ENCODE data around the gene MEPCE. TPM values are rescaled to one million over a fixed set of nuclear protein-coding genes. Genes with fewer than 3 reads are reported as not detected.

MEPCE gene
- total RNA-seq, 4 donors from 2014 or later, result 38.5 to 50.4 (median 39.6) TPM

- peak overlapping the region; percentile 73 for H3K27ac ChIP-seq
- peak overlapping the region; percentile 92 for H3K4me3 ChIP-seq
- H3K9me3 ChIP-seq, result no peaks in the 10 kb centered on the region
- no peak for TF ChIP-seq POLR2AphosphoS5 (IDR thresholded peaks at IDR 0.05)
- no peak for TF ChIP-seq CTCF (IDR thresholded peaks at IDR 0.05)
- no peak for TF ChIP-seq EP300 (IDR thresholded peaks at IDR 0.05)
- TF ChIP-seq POLR2A (IDR thresholded peaks at IDR 0.05), result no peak
- 0% methylated on average over 11 of the region's 16 CpGs for WGBS
- DNase-seq (ENCODE audit: low spot score in 2 of 2), result no peak
- peaks cover 62% of the 10 kb centered on the region for H3K4me1 ChIP-seq
- H3K36me3 ChIP-seq, result peaks cover 15% of the 10 kb centered on the region
- H3K27me3 ChIP-seq, result no peaks in the 10 kb centered on the region
Observed at GRCh38 chr7:100477871-100478267, 48.2 kb downstream of the MEPCE start.

GRCh38 chr7:100478958-100479660, 49.5 kb downstream of the MEPCE start, which contains the start of gene TSC22D4:
Gene TSC22D4 (minus strand): TSS chr7:100479214. CDS start chr7:100478038, 1,176 bp downstream.
- Histone ChIP-seq H3K4me1 (peaks cover 62% of the 10 kb centered on the region), H3K9me3 (no peaks in the 10 kb centered on the region), H3K4me3 (peak within 1 kb of the TSS; percentile 92), H3K36me3 (peaks cover 7% of the 10 kb centered on the region), H3K27me3 (no peaks in the 10 kb centered on the region), H3K27ac (peak within 1 kb of the TSS; percentile 92)
- WGBS, result 0% methylated on average over 7 of the region's 27 CpGs
- no peak for TF ChIP-seq CTCF (IDR thresholded peaks at IDR 0.05)
- TF ChIP-seq POLR2A (IDR thresholded peaks at IDR 0.05), result peak in 1 of 2 donors; percentile 53
- peak in 2 of 3 donors; percentile 54 to 65 for TF ChIP-seq POLR2AphosphoS5 (IDR thresholded peaks at IDR 0.05)
- DNase-seq (ENCODE audit: low spot score in 2 of 2), result peak; percentile 97

GRCh38 chr7:100481466-100481865, 51.8 kb downstream of the MEPCE start:
- H3K27me3 ChIP-seq, result no peaks in the 10 kb centered on the region
- DNase-seq (ENCODE audit: low spot score in 2 of 2), result no peak
- peaks cover 46% of the 10 kb centered on the region for H3K4me1 ChIP-seq
- 81% methylated on average over 1 of the region's 1 CpG for WGBS
- no peak overlapping the region for H3K27ac ChIP-seq
- no peak for TF ChIP-seq EP300 (IDR thresholded peaks at IDR 0.05)
- TF ChIP-seq POLR2A (IDR thresholded peaks at IDR 0.05), result no peak
- no peak for TF ChIP-seq CTCF (IDR thresholded peaks at IDR 0.05)
- no peak for TF ChIP-seq POLR2AphosphoS5 (IDR thresholded peaks at IDR 0.05)
- no peak overlapping the region for H3K4me3 ChIP-seq
- no peaks in the 10 kb centered on the region for H3K9me3 ChIP-seq
- no peaks in the 10 kb centered on the region for H3K36me3 ChIP-seq

- 39% methylated on average over 14 of the region's 14 CpGs for WGBS
- no peaks in the 10 kb centered on the region for H3K9me3 ChIP-seq
- H3K4me1 ChIP-seq, result peaks cover 34% of the 10 kb centered on the region
- no peak for DNase-seq (ENCODE audit: low spot score in 2 of 2)
- no peak overlapping the region for H3K27ac ChIP-seq
- peak overlapping the region; percentile 74 for H3K4me3 ChIP-seq
- TF ChIP-seq EP300 (IDR thresholded peaks at IDR 0.05), result no peak
- no peaks in the 10 kb centered on the region for H3K36me3 ChIP-seq
- H3K27me3 ChIP-seq, result no peaks in the 10 kb centered on the region
Observed at GRCh38 chr7:100482728-100483089, 53.1 kb downstream of the MEPCE start.

GRCh38 chr7:100483090-100483721, 53.6 kb downstream of the MEPCE start:
- DNase-seq (ENCODE audit: low spot score in 2 of 2), result no peak
- under 1% methylated on average over 30 of the region's 79 CpGs for WGBS
- TF ChIP-seq POLR2A (IDR thresholded peaks at IDR 0.05), result no peak
- peak; percentile 96 for TF ChIP-seq CTCF (IDR thresholded peaks at IDR 0.05)
- TF ChIP-seq POLR2AphosphoS5 (IDR thresholded peaks at IDR 0.05), result no peak
- TF ChIP-seq EP300 (IDR thresholded peaks at IDR 0.05), result no peak
- no peaks in the 10 kb centered on the region for H3K9me3 ChIP-seq
- H3K4me1 ChIP-seq, result peaks cover 31% of the 10 kb centered on the region
- no peaks in the 10 kb centered on the region for H3K27me3 ChIP-seq
- peak overlapping the region; percentile 74 for H3K4me3 ChIP-seq
- H3K36me3 ChIP-seq, result no peaks in the 10 kb centered on the region
- peak overlapping the region; percentile 71 for H3K27ac ChIP-seq

Other genes starting within 250 kb of the MEPCE start
- gene PVRIG, start 209.9 kb upstream of the MEPCE start, total RNA-seq, result not detected
- gene SPDYE3, start 122.1 kb upstream of the MEPCE start, total RNA-seq, result not detected
- 100 to 1,000 TPM in 1 of 4 donors, 10 to 100 TPM in 3; 40.8 to 125 (median 63.1) TPM for gene PILRB, start 71.7 kb upstream of the MEPCE start, total RNA-seq
- gene PILRA, start 56.3 kb upstream of the MEPCE start, total RNA-seq, result 1 to 10 TPM; 1.3 to 8.5 (median 4.2) TPM
- gene ZCWPW1, start 1.1 kb upstream of the MEPCE start, total RNA-seq, result 1 to 10 TPM; 2.2 to 9.4 (median 4.8) TPM
- gene PPP1R35, start 6.7 kb downstream of the MEPCE start, total RNA-seq, result 10 to 100 TPM; 18.2 to 35.6 (median 27.0) TPM
- gene SPACDR, start 34.4 kb downstream of the MEPCE start, total RNA-seq, result under 1 TPM in 1 of 4 donors, not detected in 3; 0.53 TPM
- 10 to 100 TPM; 52.7 to 67.2 (median 57.3) TPM for gene TSC22D4, start 49.4 kb downstream of the MEPCE start, total RNA-seq
- gene NYAP1, start 54.1 kb downstream of the MEPCE start, total RNA-seq, result 1 to 10 TPM in 1 of 4 donors, under 1 TPM in 3; 0.51 to 1.1 (median 0.67) TPM
- 10 to 100 TPM; 46.6 to 63.4 (median 52.9) TPM for gene AGFG2, start 109.4 kb downstream of the MEPCE start, total RNA-seq
- 1 to 10 TPM in 2 of 4 donors, not detected in 2; 2.7 to 3.8 TPM for gene SAP25, start 144.1 kb downstream of the MEPCE start, total RNA-seq
- 100 to 1,000 TPM in 1 of 4 donors, 10 to 100 TPM in 3; 37.6 to 101 (median 56.2) TPM for gene LRCH4, start 156.3 kb downstream of the MEPCE start, total RNA-seq
- 1 to 10 TPM in 1 of 4 donors, under 1 TPM in 3; 0.47 to 2.4 (median 0.57) TPM for gene FBXO24, start 156.5 kb downstream of the MEPCE start, total RNA-seq
- 10 to 100 TPM; 14.1 to 18.3 (median 15.6) TPM for gene PCOLCE, start 172.5 kb downstream of the MEPCE start, total RNA-seq
- gene MOSPD3, start 182.7 kb downstream of the MEPCE start, total RNA-seq, result 10 to 100 TPM; 18.0 to 35.5 (median 28.5) TPM
- 1 to 10 TPM in 3 of 4 donors, under 1 TPM in 1; 0.81 to 3.9 (median 1.3) TPM for gene TFR2, start 211.7 kb downstream of the MEPCE start, total RNA-seq
- not detected for gene ACTL6B, start 226.6 kb downstream of the MEPCE start, total RNA-seq
- 100 to 1,000 TPM; 228 to 311 (median 300) TPM for gene GNB2, start 243.9 kb downstream of the MEPCE start, total RNA-seq

Data from suprapubic skin (tissue), 4 donors.